Measurements from ENCODE around the gene SLC35G4.

DNA sequence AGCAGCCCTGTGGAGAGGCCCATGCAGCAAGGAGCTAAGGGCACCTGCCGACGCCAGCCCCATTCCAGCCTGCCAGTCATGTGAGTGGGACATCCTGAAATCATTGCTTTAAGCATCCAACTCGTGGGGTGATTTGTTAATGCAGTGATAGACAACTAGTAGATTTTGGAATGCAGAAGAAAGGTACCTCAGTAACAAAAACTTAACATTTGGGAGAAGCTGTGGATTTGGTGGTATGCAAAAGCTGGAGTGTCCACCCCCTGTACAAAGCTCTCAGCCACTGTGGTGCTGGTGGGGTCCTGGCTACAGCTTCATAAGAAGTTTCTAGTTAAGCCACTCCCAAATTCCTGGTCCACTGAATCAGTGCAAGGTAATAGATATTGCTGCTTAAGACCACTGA lies 42.5 kb downstream of the SLC35G4 start:
- no peak for TF ChIP-seq CTCF (IDR thresholded peaks at IDR 0.05; ENCODE audit: insufficient read depth, low read length)
- no peak for TF ChIP-seq POLR2AphosphoS5 (IDR thresholded peaks at IDR 0.05; ENCODE audit: low read depth)

Data from HL-60 (cell line).